SK-N-SH (cell line): ENCODE results near the gene VTCN1.

Experiments
- EZH2phosphoT487 ChIP-seq: fragments of 200-600 bp; sonication (generic); IDR thresholded peaks from 2 replicates; pipeline ENCODE4 v1.6.1; 2017; ENCODE audit warnings: low read depth, mixed run types, mild to moderate bottlenecking, antibody characterized with exemption, moderate library complexity, borderline replicate concordance
- FOXJ3 ChIP-seq: sonication (generic); formaldehyde crosslinking; IDR thresholded peaks from 2 replicates; pipeline ENCODE4 v1.5.1; 2020; ENCODE audit warnings: mild to moderate bottlenecking, missing genetic modification reagents
- GABPA ChIP-seq: IDR thresholded peaks from 2 replicates; pipeline ENCODE4 v1.4.0; 2012; ENCODE audit warnings: low read depth, mild to moderate bottlenecking
- MXI1 ChIP-seq: IDR thresholded peaks from 2 replicates; pipeline ENCODE4 v1.6.1; 2012; ENCODE audit warnings: mild to moderate bottlenecking, low read depth, low read length, improper control_type of control experiment
- NFIC ChIP-seq: IDR thresholded peaks from 2 replicates; pipeline ENCODE4 v1.4.0; 2012; ENCODE audit warnings: borderline replicate concordance
- NRF1 ChIP-seq: IDR thresholded peaks from 2 replicates; pipeline ENCODE4 v1.6.1; 2012; ENCODE audit warnings: low read depth, mild to moderate bottlenecking, low read length
- RCOR1 ChIP-seq: fragments of 150-350 bp; IDR thresholded peaks from 2 replicates; pipeline ENCODE4 v1.6.1; 2017; ENCODE audit warnings: antibody characterized with exemption, low read length
- SIN3A ChIP-seq: IDR thresholded peaks from 2 replicates; pipeline ENCODE4 v1.6.1; 2012; ENCODE audit warnings: low read depth, mild to moderate bottlenecking, low read length, moderate library complexity, borderline replicate concordance
- SMC3 ChIP-seq: IDR thresholded peaks from 2 replicates; pipeline ENCODE4 v1.6.1; 2012; ENCODE audit warnings: low read depth, low read length, improper control_type of control experiment
- TAF1 ChIP-seq: IDR thresholded peaks from 2 replicates; pipeline ENCODE4 v1.6.1; 2012; ENCODE audit warnings: low read depth, mild to moderate bottlenecking, low read length, moderate library complexity, borderline replicate concordance
- TF ChIP-seq, protein P1 (sequence below): fragments of 200-600 bp; sonication (generic); IDR thresholded peaks from 2 replicates; pipeline ENCODE4 v1.6.1; 2017; ENCODE audit warnings: antibody characterized with exemption, mild to moderate bottlenecking, moderate library complexity
- TF ChIP-seq, protein P2 (sequence below): fragments of 150-350 bp; IDR thresholded peaks from 2 replicates; pipeline ENCODE4 v1.6.1; 2017; ENCODE audit warnings: antibody characterized with exemption, low read length, low read depth, borderline replicate concordance

- TF ChIP-seq, protein P1, sequence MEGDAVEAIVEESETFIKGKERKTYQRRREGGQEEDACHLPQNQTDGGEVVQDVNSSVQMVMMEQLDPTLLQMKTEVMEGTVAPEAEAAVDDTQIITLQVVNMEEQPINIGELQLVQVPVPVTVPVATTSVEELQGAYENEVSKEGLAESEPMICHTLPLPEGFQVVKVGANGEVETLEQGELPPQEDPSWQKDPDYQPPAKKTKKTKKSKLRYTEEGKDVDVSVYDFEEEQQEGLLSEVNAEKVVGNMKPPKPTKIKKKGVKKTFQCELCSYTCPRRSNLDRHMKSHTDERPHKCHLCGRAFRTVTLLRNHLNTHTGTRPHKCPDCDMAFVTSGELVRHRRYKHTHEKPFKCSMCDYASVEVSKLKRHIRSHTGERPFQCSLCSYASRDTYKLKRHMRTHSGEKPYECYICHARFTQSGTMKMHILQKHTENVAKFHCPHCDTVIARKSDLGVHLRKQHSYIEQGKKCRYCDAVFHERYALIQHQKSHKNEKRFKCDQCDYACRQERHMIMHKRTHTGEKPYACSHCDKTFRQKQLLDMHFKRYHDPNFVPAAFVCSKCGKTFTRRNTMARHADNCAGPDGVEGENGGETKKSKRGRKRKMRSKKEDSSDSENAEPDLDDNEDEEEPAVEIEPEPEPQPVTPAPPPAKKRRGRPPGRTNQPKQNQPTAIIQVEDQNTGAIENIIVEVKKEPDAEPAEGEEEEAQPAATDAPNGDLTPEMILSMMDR: no peak
- no peak for TF ChIP-seq NRF1
- TF ChIP-seq SIN3A: no peak
- TF ChIP-seq TAF1: no peak
- TF ChIP-seq SMC3: no peak
- TF ChIP-seq MXI1: no peak
- no peak for TF ChIP-seq RCOR1
- TF ChIP-seq NFIC: no peak
- TF ChIP-seq, protein P2, sequence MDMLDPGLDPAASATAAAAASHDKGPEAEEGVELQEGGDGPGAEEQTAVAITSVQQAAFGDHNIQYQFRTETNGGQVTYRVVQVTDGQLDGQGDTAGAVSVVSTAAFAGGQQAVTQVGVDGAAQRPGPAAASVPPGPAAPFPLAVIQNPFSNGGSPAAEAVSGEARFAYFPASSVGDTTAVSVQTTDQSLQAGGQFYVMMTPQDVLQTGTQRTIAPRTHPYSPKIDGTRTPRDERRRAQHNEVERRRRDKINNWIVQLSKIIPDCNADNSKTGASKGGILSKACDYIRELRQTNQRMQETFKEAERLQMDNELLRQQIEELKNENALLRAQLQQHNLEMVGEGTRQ: no peak
- TF ChIP-seq GABPA: no peak
- TF ChIP-seq EZH2phosphoT487: no peak
- no peak for TF ChIP-seq FOXJ3 (CRISPR knock-in tag)
These were observed 74.0 kb downstream of the VTCN1 start for GRCh38 chr1:117136749-117137148.
